SK-N-SH (cell line): Measurements from ENCODE around the gene CCDC38. TPM values are rescaled to one million over a fixed set of nuclear protein-coding genes. Genes with fewer than 3 reads are reported as not detected.

Source experiments
- CTCF ChIA-PET: fragments of 300-600, 350-600 bp; formaldehyde crosslinking; extraction: SDS; loops from one replicate; lab custom pipeline; 2021; lab: Yijun Ruan, JAX
- POLR2A ChIA-PET: fragments of 350-600 bp; sonication (Branson Sonifier 250); formaldehyde crosslinking; extraction: SDS; loops from one replicate; lab custom pipeline; 2020; ENCODE audit warnings: antibody characterized with exemption, inconsistent platforms; lab: Yijun Ruan, JAX
- DNase-seq: peaks from one replicate; pipeline ENCODE4 v3.0.0; 2012
- H2AFZ ChIP-seq: fragments of 200-600 bp; sonication (generic); 2 replicates; pipeline ENCODE4 v1.8.1; 2016; ENCODE audit warnings: antibody characterized with exemption, mild to moderate bottlenecking, low read depth
- H3F3A ChIP-seq: fragments of 200-600 bp; sonication (generic); replicated peaks from 2 replicates; pipeline ENCODE3; 2016; ENCODE audit warnings: antibody characterized with exemption, mild to moderate bottlenecking; ENCODE audit not compliant: insufficient read depth
- H3K27ac ChIP-seq, 2 experiments: fragments of 200-500 bp in 1 of 2; fragments of 200-600 bp in 1 of 2; sonication (Bioruptor generic) in 1 of 2; sonication (generic), shearing (Covaris generic) in 1 of 2; 2 replicates each; pipeline versions ENCODE4 v1.5.1 to v1.6.1; 2014 to 2016; ENCODE audit warnings: low read depth in 2 of 2, inconsistent platforms in 1 of 2, low read length in 1 of 2, mild to moderate bottlenecking in 1 of 2, mixed read lengths in 1 of 2
- H3K27me3 ChIP-seq: fragments of 200-600 bp; sonication (generic), shearing (Covaris generic); 2 replicates; pipeline ENCODE4 v1.6.1; 2016; ENCODE audit warnings: mixed run types; ENCODE audit not compliant: insufficient read depth
- H3K36me3 ChIP-seq, 2 experiments: fragments of 200-500 bp in 1 of 2; fragments of 200-600 bp in 1 of 2; sonication (Bioruptor generic) in 1 of 2; sonication (generic) in 1 of 2; replicated peaks in 1 of 2; 2 replicates each; pipeline versions ENCODE3 to v1.5.1; 2014 to 2016; ENCODE audit warnings: low read length in 1 of 2, mild to moderate bottlenecking in 1 of 2; ENCODE audit not compliant: insufficient read depth in 2 of 2, control insufficient read depth in 1 of 2
- H3K4me1 ChIP-seq, 2 experiments: fragments of 200-500 bp in 1 of 2; fragments of 200-600 bp in 1 of 2; sonication (Bioruptor generic) in 1 of 2; sonication (generic), shearing (Covaris generic) in 1 of 2; 2 replicates each; pipeline versions ENCODE4 v1.5.1 to v1.6.1; 2014 to 2016; ENCODE audit warnings: low read depth in 1 of 2, low read length in 1 of 2, mixed run types in 1 of 2; ENCODE audit not compliant: insufficient read depth in 2 of 2, control insufficient read depth in 1 of 2
- H3K4me2 ChIP-seq: fragments of 200-600 bp; sonication (generic), shearing (Covaris generic); 2 replicates; pipeline ENCODE4 v1.6.1; 2017; ENCODE audit warnings: mixed run types
- H3K4me3 ChIP-seq, 2 experiments: fragments of 200-500 bp in 1 of 2; fragments of 200-600 bp in 1 of 2; sonication (Bioruptor generic) in 1 of 2; sonication (generic), shearing (Covaris generic) in 1 of 2; 2 replicates each; pipeline versions ENCODE4 v1.5.1 to v1.8.1; 2014 to 2016; ENCODE audit warnings: low read depth in 2 of 2, inconsistent platforms in 1 of 2, low read length in 1 of 2, mild to moderate bottlenecking in 1 of 2, mixed read lengths in 1 of 2, moderate library complexity in 1 of 2
- H3K79me2 ChIP-seq: fragments of 200-600 bp; sonication (generic); 2 replicates; pipeline ENCODE4 v1.8.1; 2017; ENCODE audit warnings: mild to moderate bottlenecking; ENCODE audit not compliant: insufficient read depth
- H3K9ac ChIP-seq: fragments of 200-600 bp; sonication (generic); 2 replicates; pipeline ENCODE4 v1.6.1; 2017; ENCODE audit warnings: mixed run types
- H3K9me2 ChIP-seq: fragments of 200-600 bp; sonication (generic); 2 replicates; pipeline ENCODE4 v1.6.1; 2017; ENCODE audit warnings: mixed run types
- H3K9me3 ChIP-seq: fragments of 200-600 bp; sonication (generic); 2 replicates; pipeline ENCODE4 v1.6.1; 2017; ENCODE audit warnings: mixed run types, mild to moderate bottlenecking, moderate library complexity
- H4K20me1 ChIP-seq: fragments of 200-600 bp; sonication (generic); 2 replicates; pipeline ENCODE4 v1.6.1; 2017; ENCODE audit warnings: mild to moderate bottlenecking, mixed run types; ENCODE audit not compliant: insufficient read depth
- ELF1 ChIP-seq: IDR thresholded peaks from 2 replicates; pipeline ENCODE4 v1.4.0; 2012
- EZH2phosphoT487 ChIP-seq: fragments of 200-600 bp; sonication (generic); IDR thresholded peaks from 2 replicates; pipeline ENCODE4 v1.6.1; 2017; ENCODE audit warnings: low read depth, mixed run types, mild to moderate bottlenecking, antibody characterized with exemption, moderate library complexity, borderline replicate concordance
- FOXJ3 ChIP-seq: sonication (generic); formaldehyde crosslinking; IDR thresholded peaks from 2 replicates; pipeline ENCODE4 v1.5.1; 2020; ENCODE audit warnings: mild to moderate bottlenecking, missing genetic modification reagents
- GABPA ChIP-seq: IDR thresholded peaks from 2 replicates; pipeline ENCODE4 v1.4.0; 2012; ENCODE audit warnings: low read depth, mild to moderate bottlenecking
- GATA2 ChIP-seq: sonication (generic); formaldehyde crosslinking; IDR thresholded peaks from 2 replicates; pipeline ENCODE4 v1.5.0; 2020; ENCODE audit warnings: mild to moderate bottlenecking, missing genetic modification reagents
- JUND ChIP-seq: IDR thresholded peaks from 2 replicates; pipeline ENCODE4 v1.4.0; 2012
- MXI1 ChIP-seq: IDR thresholded peaks from 2 replicates; pipeline ENCODE4 v1.6.1; 2012; ENCODE audit warnings: mild to moderate bottlenecking, low read depth, low read length, improper control_type of control experiment
- NFIC ChIP-seq: IDR thresholded peaks from 2 replicates; pipeline ENCODE4 v1.4.0; 2012; ENCODE audit warnings: borderline replicate concordance
- RCOR1 ChIP-seq: fragments of 150-350 bp; IDR thresholded peaks from 2 replicates; pipeline ENCODE4 v1.6.1; 2017; ENCODE audit warnings: antibody characterized with exemption, low read length
- RFX5 ChIP-seq: IDR thresholded peaks from 2 replicates; pipeline ENCODE4 v1.6.1; 2012; ENCODE audit warnings: mild to moderate bottlenecking, improper control_type of control experiment, low read length
- RXRA ChIP-seq: IDR thresholded peaks from 2 replicates; pipeline ENCODE4 v1.4.0; 2012; ENCODE audit warnings: low read depth, mild to moderate bottlenecking, borderline replicate concordance
- SIN3A ChIP-seq: IDR thresholded peaks from 2 replicates; pipeline ENCODE4 v1.6.1; 2012; ENCODE audit warnings: low read depth, mild to moderate bottlenecking, low read length, moderate library complexity, borderline replicate concordance
- SMC3 ChIP-seq: IDR thresholded peaks from 2 replicates; pipeline ENCODE4 v1.6.1; 2012; ENCODE audit warnings: low read depth, low read length, improper control_type of control experiment
- TAF1 ChIP-seq: IDR thresholded peaks from 2 replicates; pipeline ENCODE4 v1.6.1; 2012; ENCODE audit warnings: low read depth, mild to moderate bottlenecking, low read length, moderate library complexity, borderline replicate concordance
- USF2 ChIP-seq: fragments of 150-350 bp; IDR thresholded peaks from 2 replicates; pipeline ENCODE4 v1.6.1; 2017; ENCODE audit warnings: antibody characterized with exemption, low read length, low read depth, borderline replicate concordance
- WGBS: methylation state at CpG from one replicate; pipeline ENCODE4 v1.1.6; 2017; ENCODE audit warnings: low lambda C conversion rate; 5-methylcytosine and 5-hydroxymethylcytosine counted together
- polyA plus RNA-seq, 3 experiments: library from polyadenylated mRNA; depleted of rRNA; stranded (reverse); fragments of >200 nt; gene quantifications; 2 replicates each; pipeline ENCODE4 v1.2.3, GENCODE V29; 2012
- TF ChIP-seq, protein P1 (sequence below): IDR thresholded peaks from 2 replicates; pipeline ENCODE4 v1.4.0; 2012; ENCODE audit warnings: low read depth, borderline replicate concordance
- TF ChIP-seq, protein P2 (sequence below): IDR thresholded peaks from 2 replicates; pipeline ENCODE4 v1.4.0; 2012; ENCODE audit warnings: low read depth

Gene CCDC38
- polyA plus RNA-seq, 1 of the 3 experiments (the other 2 are of a cell fraction) = not detected

- H3K27me3 ChIP-seq = peaks cover 23% of the 10 kb centered on the region
- no peaks in the 10 kb centered on the region for H3K36me3 ChIP-seq
- TF ChIP-seq SIN3A = no peak
- TF ChIP-seq NFIC = no peak
- no peak for TF ChIP-seq TAF1
- TF ChIP-seq JUND = no peak
- no peak for TF ChIP-seq RCOR1
- no peak for TF ChIP-seq EZH2phosphoT487
- no peak for TF ChIP-seq GABPA
- TF ChIP-seq, protein P1, sequence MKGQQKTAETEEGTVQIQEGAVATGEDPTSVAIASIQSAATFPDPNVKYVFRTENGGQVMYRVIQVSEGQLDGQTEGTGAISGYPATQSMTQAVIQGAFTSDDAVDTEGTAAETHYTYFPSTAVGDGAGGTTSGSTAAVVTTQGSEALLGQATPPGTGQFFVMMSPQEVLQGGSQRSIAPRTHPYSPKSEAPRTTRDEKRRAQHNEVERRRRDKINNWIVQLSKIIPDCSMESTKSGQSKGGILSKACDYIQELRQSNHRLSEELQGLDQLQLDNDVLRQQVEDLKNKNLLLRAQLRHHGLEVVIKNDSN = no peak
- TF ChIP-seq GATA2 = no peak
- no peak for TF ChIP-seq USF2
- no peak for TF ChIP-seq MXI1
- POLR2A ChIA-PET = no interaction called here
- H3K9me2 ChIP-seq = no peaks in the 10 kb centered on the region
- H3K79me2 ChIP-seq = no peaks in the 10 kb centered on the region
- peaks cover 2% of the 10 kb centered on the region for H3F3A ChIP-seq
- H3K27ac ChIP-seq = no peak overlapping the region
- no peak overlapping the region for H3K4me2 ChIP-seq
- 61% methylated on average over 2 of the region's 2 CpGs for WGBS
- CTCF ChIA-PET = no interaction called here
- H4K20me1 ChIP-seq = peaks cover 3% of the 10 kb centered on the region; the same call in 1 of the 2 replicates
- no peak overlapping the region for H3K9ac ChIP-seq
- no peaks in the 10 kb centered on the region for H3K9me3 ChIP-seq
- H3K4me1 ChIP-seq = peaks cover 0 to 3% of the 10 kb centered on the region in 2 experiments; a peak in 1 of 4 replicates
- H2AFZ ChIP-seq = no peak overlapping the region
- DNase-seq = no peak
- no peak overlapping the region for H3K4me3 ChIP-seq
Observed at GRCh38 chr12:95830335-95831089, 111.9 kb downstream of the CCDC38 start.

DNA sequence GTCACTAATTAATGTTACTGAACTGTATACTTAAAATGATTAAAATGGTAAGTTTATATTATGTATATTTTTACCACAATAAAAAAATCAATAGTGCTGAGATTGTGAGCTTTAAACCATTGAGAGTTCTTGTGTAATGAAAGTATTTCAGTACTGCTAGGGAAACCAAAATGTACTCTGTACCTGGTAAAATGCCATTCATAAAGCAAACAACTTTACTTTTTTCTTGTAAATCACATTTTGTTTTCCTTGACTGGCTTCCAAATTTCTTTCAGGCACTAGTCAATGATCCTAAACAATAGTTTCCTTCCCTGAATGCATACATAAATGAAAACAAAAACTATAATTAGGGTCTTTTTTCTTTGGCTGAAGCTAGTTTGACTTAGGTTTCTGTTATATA lies 113.0 kb downstream of the CCDC38 start:
- H3K27me3 ChIP-seq = peaks cover 23% of the 10 kb centered on the region; the same call in 1 of the 2 replicates
- no peaks in the 10 kb centered on the region for H3K36me3 ChIP-seq
- peaks cover 0 to 3% of the 10 kb centered on the region in 2 experiments; a peak in 1 of 4 replicates for H3K4me1 ChIP-seq
- no peaks in the 10 kb centered on the region for H3K79me2 ChIP-seq
- no peak overlapping the region for H3K4me3 ChIP-seq
- no peak overlapping the region for H2AFZ ChIP-seq
- H3F3A ChIP-seq = no peaks in the 10 kb centered on the region
- POLR2A ChIA-PET = no interaction called here
- DNase-seq = no peak
- TF ChIP-seq SMC3 (no peak), EZH2phosphoT487 (no peak), TAF1 (no peak), GATA2 (no peak), RXRA (no peak), ELF1 (no peak), SIN3A (no peak), RFX5 (no peak), FOXJ3 (CRISPR knock-in tag) (no peak), JUND (no peak)
- TF ChIP-seq, protein P2, sequence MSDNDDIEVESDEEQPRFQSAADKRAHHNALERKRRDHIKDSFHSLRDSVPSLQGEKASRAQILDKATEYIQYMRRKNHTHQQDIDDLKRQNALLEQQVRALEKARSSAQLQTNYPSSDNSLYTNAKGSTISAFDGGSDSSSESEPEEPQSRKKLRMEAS = no peak
- TF ChIP-seq, protein P1 = no peak
- H3K9me3 ChIP-seq = no peaks in the 10 kb centered on the region
- H3K9me2 ChIP-seq = no peaks in the 10 kb centered on the region
- no peak overlapping the region for H3K9ac ChIP-seq
- CTCF ChIA-PET = interaction anchor here (1.7 kb wide), 1 partner anchor 19 kb away, joined by 5 read pairs; no protein-coding TSS in a partner anchor
- H4K20me1 ChIP-seq = no peaks in the 10 kb centered on the region
- no peak overlapping the region for H3K27ac ChIP-seq
- no peak overlapping the region for H3K4me2 ChIP-seq
